IPS DF 4.7 (cell line): ENCODE measurements around the gene PTPRN2.
"Not testable (repeated sequence)": the region's sequence is repeated elsewhere in the genome, so short reads cannot be mapped to it uniquely, and the experiment has no call there.

ENCODE experiments used
- DNase-seq: peaks from one replicate; pipeline ENCODE4 v3.0.0-alpha.2; 2013; ENCODE audit warnings: low spot score; ENCODE audit errors: extremely low read depth

PTPRN2 gene

GRCh38 chr7:158468700-158469296 is 118.8 kb downstream of the PTPRN2 start:
- no peak for DNase-seq

GRCh38 chr7:158468181-158468580 is 119.4 kb downstream of the PTPRN2 start:
- DNase-seq: no peak

- no peak for DNase-seq
Observed at GRCh38 chr7:158467562-158467961, 120.1 kb downstream of the PTPRN2 start.

GRCh38 chr7:158463317-158463716 is 124.3 kb downstream of the PTPRN2 start:
- DNase-seq: no peak

GRCh38 chr7:158461824-158462223 is 125.8 kb downstream of the PTPRN2 start:
- no peak for DNase-seq

- DNase-seq: no peak
Observed at GRCh38 chr7:158460665-158461064, 127.0 kb downstream of the PTPRN2 start.

- DNase-seq: no peak
Observed at GRCh38 chr7:158458716-158459282, 128.8 kb downstream of the PTPRN2 start.

GRCh38 chr7:158458096-158458495 is 129.5 kb downstream of the PTPRN2 start:
- no peak for DNase-seq

- not testable (repeated sequence) for DNase-seq
Observed at GRCh38 chr7:158457586-158457985, 130.0 kb downstream of the PTPRN2 start.

GRCh38 chr7:158454631-158455030 is 133.0 kb downstream of the PTPRN2 start:
- no peak for DNase-seq

- DNase-seq: no peak
Observed at GRCh38 chr7:158453663-158454062, 134.0 kb downstream of the PTPRN2 start.

- no peak for DNase-seq
Observed at GRCh38 chr7:158452331-158452730, 135.3 kb downstream of the PTPRN2 start.

- no peak for DNase-seq
Observed at GRCh38 chr7:158450476-158451124, 137.0 kb downstream of the PTPRN2 start.

GRCh38 chr7:158449942-158450341 is 137.7 kb downstream of the PTPRN2 start:
- DNase-seq: no peak

- DNase-seq: no peak
Observed at GRCh38 chr7:158449266-158449665, 138.4 kb downstream of the PTPRN2 start.

- DNase-seq: no peak
Observed at GRCh38 chr7:158448430-158449100, 139.1 kb downstream of the PTPRN2 start.

GRCh38 chr7:158447506-158448171 is 140.0 kb downstream of the PTPRN2 start:
- DNase-seq: no peak

GRCh38 chr7:158447151-158447505 is 140.5 kb downstream of the PTPRN2 start:
- DNase-seq: no peak

- DNase-seq: no peak
Observed at GRCh38 chr7:158446706-158447105, 140.9 kb downstream of the PTPRN2 start.

GRCh38 chr7:158446281-158446680 is 141.3 kb downstream of the PTPRN2 start:
- DNase-seq: no peak

GRCh38 chr7:158445421-158446175 is 142.0 kb downstream of the PTPRN2 start:
- DNase-seq: no peak
